SK-N-SH treated with all-trans-retinoic acid at 6 μM for 48 hours (cell line): ENCODE data around the gene PTPRN2.

ENCODE experiments used
- ATAC-seq: fragments of 200-7000 bp; cut with Tn5 transposase; 3 replicates; pipeline ENCODE4 v1.9.1; 2020; ENCODE audit warnings: mild to moderate bottlenecking, moderate library complexity
- ARNTL ChIP-seq: fragments of 450-650 bp; formaldehyde crosslinking; IDR thresholded peaks from 2 replicates; pipeline ENCODE4 v1.5.0; 2020; ENCODE audit warnings: low read depth, mild to moderate bottlenecking, moderate library complexity, borderline replicate concordance
- BACH2 ChIP-seq: fragments of 250-450 bp; sonication (Bioruptor Pico); IDR thresholded peaks from 2 replicates; pipeline ENCODE4 v1.9.0; 2021; ENCODE audit warnings: mild to moderate bottlenecking, borderline replicate concordance
- CSDC2 ChIP-seq: fragments of 250-450 bp; sonication (Bioruptor Pico); IDR thresholded peaks from 2 replicates; pipeline ENCODE4 v1.5.0; 2020; ENCODE audit warnings: mild to moderate bottlenecking, moderate library complexity
- ESRRG ChIP-seq: fragments of 250-450 bp; sonication (Bioruptor Pico); IDR thresholded peaks from 2 replicates; pipeline ENCODE4 v1.6.1; 2021; ENCODE audit warnings: mild to moderate bottlenecking
- GLIS3 ChIP-seq: fragments of 250-450 bp; sonication (Bioruptor Pico); IDR thresholded peaks from 2 replicates; pipeline ENCODE4 v1.5.0; 2020; ENCODE audit warnings: mild to moderate bottlenecking, moderate library complexity
- ISL1 ChIP-seq: fragments of 250-450 bp; sonication (Bioruptor Pico); IDR thresholded peaks from 2 replicates; pipeline ENCODE4 v2.1.2; 2022; ENCODE audit warnings: mild to moderate bottlenecking, moderate library complexity
- OSR1 ChIP-seq: fragments of 250-450 bp; sonication (Bioruptor Pico); IDR thresholded peaks from 2 replicates; pipeline ENCODE4 v1.8.0; 2022; ENCODE audit warnings: moderate library complexity, mild to moderate bottlenecking, inconsistent platforms
- PPARA ChIP-seq: fragments of 250-450 bp; sonication (Bioruptor Pico); IDR thresholded peaks from 2 replicates; pipeline ENCODE4 v1.5.0; 2020; ENCODE audit warnings: mild to moderate bottlenecking, borderline replicate concordance
- RARB ChIP-seq: fragments of 250-450 bp; sonication (Bioruptor Pico); IDR thresholded peaks from 2 replicates; pipeline ENCODE4 v1.8.0; 2021; ENCODE audit warnings: mild to moderate bottlenecking, moderate library complexity
- SNAI2 ChIP-seq: fragments of 250-450 bp; sonication (Bioruptor Pico); IDR thresholded peaks from 2 replicates; pipeline ENCODE4 v1.5.0; 2020; ENCODE audit warnings: mild to moderate bottlenecking, moderate library complexity
- TCF4 ChIP-seq: fragments of 250-450 bp; sonication (Bioruptor Pico); IDR thresholded peaks from 2 replicates; pipeline ENCODE4 v1.8.0; 2021; ENCODE audit warnings: mild to moderate bottlenecking, moderate library complexity, borderline replicate concordance
- TOX ChIP-seq: fragments of 250-450 bp; sonication (Bioruptor Pico); IDR thresholded peaks from 2 replicates; pipeline ENCODE4 v1.8.0; 2021; ENCODE audit warnings: mild to moderate bottlenecking, moderate library complexity, borderline replicate concordance
- ZC3H10 ChIP-seq: fragments of 250-450 bp; sonication (Bioruptor Pico); IDR thresholded peaks from 2 replicates; pipeline ENCODE4 v1.5.1; 2021; ENCODE audit warnings: mild to moderate bottlenecking, moderate library complexity
- ZFP3 ChIP-seq: fragments of 250-450 bp; sonication (Bioruptor Pico); IDR thresholded peaks from 2 replicates; pipeline ENCODE4 v1.5.0; 2020; ENCODE audit warnings: mild to moderate bottlenecking, moderate library complexity
- ZFP30 ChIP-seq: fragments of 450-650 bp; formaldehyde crosslinking; IDR thresholded peaks from 2 replicates; pipeline ENCODE4 v1.5.0; 2022; ENCODE audit warnings: mild to moderate bottlenecking, moderate library complexity
- ZNF565 ChIP-seq: fragments of 450-650 bp; formaldehyde crosslinking; conservative IDR thresholded peaks from 2 replicates; pipeline ENCODE4 v1.5.0; 2020; ENCODE audit warnings: low read depth, mild to moderate bottlenecking, moderate library complexity
- ZNF70 ChIP-seq: fragments of 450-650 bp; formaldehyde crosslinking; IDR thresholded peaks from 2 replicates; pipeline ENCODE4 v1.5.0; 2020; ENCODE audit warnings: mild to moderate bottlenecking, moderate library complexity
- ZNF8 ChIP-seq: fragments of 450-650 bp; formaldehyde crosslinking; IDR thresholded peaks from 2 replicates; pipeline ENCODE4 v1.5.0; 2020; ENCODE audit warnings: mild to moderate bottlenecking, moderate library complexity
- TF ChIP-seq, protein P1 (sequence below): fragments of 250-450 bp; sonication (Bioruptor Pico); IDR thresholded peaks from 2 replicates; pipeline ENCODE4 v1.5.1; 2021; ENCODE audit warnings: mild to moderate bottlenecking, moderate library complexity
- TF ChIP-seq, protein P2 (sequence below): fragments of 250-450 bp; sonication (Bioruptor Pico); IDR thresholded peaks from 2 replicates; pipeline ENCODE4 v1.8.0; 2021; ENCODE audit warnings: low read depth, mild to moderate bottlenecking, moderate library complexity, borderline replicate concordance
- TF ChIP-seq, protein P3 (sequence below): fragments of 250-450 bp; sonication (Bioruptor Pico); IDR thresholded peaks from 2 replicates; pipeline ENCODE4 v1.5.1; 2020; ENCODE audit warnings: low read depth, mild to moderate bottlenecking, moderate library complexity

Gene PTPRN2

GRCh38 chr7:158612546-158612945 is 24.9 kb upstream of the PTPRN2 start:
- TF ChIP-seq CSDC2 (CRISPR knock-in tag) (no peak), SNAI2 (CRISPR knock-in tag) (no peak)
- no peak for ATAC-seq

DNA sequence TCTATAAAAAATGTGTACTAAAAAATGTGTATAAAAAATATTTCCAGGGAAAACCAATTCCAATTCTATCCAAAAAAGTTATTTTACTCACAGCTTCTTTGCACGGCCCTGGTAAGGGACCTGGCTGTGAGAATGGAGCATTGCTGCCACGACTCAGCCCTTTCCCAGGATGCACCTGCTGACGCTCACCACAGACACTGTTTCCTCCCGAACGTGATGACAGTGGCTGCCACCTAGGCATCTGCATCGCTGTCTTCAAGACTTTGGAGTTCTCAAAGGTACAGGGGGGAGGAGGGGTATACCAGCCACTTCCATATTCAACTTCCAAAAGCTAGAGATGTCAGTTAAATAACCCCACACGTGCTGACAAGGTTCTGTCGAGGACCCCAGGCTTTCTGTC is 23.9 kb upstream of the PTPRN2 start:
- ATAC-seq, result no peak
- no peak for TF ChIP-seq ESRRG (CRISPR knock-in tag)
- no peak for TF ChIP-seq RARB (CRISPR knock-in tag)
- TF ChIP-seq, protein P1, sequence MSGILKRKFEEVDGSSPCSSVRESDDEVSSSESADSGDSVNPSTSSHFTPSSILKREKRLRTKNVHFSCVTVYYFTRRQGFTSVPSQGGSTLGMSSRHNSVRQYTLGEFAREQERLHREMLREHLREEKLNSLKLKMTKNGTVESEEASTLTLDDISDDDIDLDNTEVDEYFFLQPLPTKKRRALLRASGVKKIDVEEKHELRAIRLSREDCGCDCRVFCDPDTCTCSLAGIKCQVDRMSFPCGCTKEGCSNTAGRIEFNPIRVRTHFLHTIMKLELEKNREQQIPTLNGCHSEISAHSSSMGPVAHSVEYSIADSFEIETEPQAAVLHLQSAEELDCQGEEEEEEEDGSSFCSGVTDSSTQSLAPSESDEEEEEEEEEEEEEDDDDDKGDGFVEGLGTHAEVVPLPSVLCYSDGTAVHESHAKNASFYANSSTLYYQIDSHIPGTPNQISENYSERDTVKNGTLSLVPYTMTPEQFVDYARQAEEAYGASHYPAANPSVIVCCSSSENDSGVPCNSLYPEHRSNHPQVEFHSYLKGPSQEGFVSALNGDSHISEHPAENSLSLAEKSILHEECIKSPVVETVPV (CRISPR knock-in tag), result no peak
- TF ChIP-seq CSDC2 (CRISPR knock-in tag), result no peak
- TF ChIP-seq, protein P2, sequence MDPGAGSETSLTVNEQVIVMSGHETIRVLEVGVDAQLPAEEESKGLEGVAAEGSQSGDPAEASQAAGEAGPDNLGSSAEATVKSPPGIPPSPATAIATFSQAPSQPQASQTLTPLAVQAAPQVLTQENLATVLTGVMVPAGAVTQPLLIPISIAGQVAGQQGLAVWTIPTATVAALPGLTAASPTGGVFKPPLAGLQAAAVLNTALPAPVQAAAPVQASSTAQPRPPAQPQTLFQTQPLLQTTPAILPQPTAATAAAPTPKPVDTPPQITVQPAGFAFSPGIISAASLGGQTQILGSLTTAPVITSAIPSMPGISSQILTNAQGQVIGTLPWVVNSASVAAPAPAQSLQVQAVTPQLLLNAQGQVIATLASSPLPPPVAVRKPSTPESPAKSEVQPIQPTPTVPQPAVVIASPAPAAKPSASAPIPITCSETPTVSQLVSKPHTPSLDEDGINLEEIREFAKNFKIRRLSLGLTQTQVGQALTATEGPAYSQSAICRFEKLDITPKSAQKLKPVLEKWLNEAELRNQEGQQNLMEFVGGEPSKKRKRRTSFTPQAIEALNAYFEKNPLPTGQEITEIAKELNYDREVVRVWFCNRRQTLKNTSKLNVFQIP, result no peak

DNA sequence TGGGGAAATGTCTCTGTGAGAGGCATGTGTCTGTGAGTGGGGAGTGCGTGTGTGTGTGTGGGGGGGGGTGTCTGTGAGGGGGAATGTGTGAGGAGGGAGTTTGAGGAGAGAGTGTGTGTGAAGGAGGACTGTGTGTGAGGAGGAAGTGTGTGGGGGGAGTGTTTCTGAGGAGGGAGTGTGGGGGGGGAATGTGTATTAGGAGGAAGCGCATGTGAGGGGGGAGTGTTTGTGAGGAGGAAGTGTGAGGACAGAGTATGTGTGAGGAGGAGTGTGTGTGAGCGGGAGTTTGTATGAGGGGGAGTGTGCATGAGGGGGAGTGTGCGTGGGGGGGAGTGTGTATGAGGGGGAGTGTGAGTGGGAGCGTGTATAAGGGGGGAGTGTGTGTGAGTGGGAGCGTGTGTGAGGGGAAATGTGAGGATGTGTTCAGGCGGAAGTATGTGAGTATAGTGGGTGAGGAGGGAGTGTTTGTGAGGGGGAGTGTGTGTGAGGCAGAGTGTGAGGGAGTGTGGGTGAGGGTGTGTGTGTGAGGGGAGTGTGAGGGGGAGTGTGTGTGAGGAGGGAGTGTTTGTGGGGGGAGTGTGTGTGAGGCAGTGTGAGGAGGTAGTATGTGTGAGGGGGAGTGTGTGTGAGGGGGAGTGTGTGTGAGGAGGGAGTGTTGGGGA is 21.8 kb upstream of the PTPRN2 start:
- TF ChIP-seq SNAI2 (CRISPR knock-in tag) (no peak), ISL1 (no peak), PPARA (CRISPR knock-in tag) (no peak), ZNF565 (CRISPR knock-in tag) (no peak), ARNTL (CRISPR knock-in tag) (no peak), BACH2 (CRISPR knock-in tag) (no peak)
- TF ChIP-seq, all 23 proteins: peak for 0
- ATAC-seq, result no peak

DNA sequence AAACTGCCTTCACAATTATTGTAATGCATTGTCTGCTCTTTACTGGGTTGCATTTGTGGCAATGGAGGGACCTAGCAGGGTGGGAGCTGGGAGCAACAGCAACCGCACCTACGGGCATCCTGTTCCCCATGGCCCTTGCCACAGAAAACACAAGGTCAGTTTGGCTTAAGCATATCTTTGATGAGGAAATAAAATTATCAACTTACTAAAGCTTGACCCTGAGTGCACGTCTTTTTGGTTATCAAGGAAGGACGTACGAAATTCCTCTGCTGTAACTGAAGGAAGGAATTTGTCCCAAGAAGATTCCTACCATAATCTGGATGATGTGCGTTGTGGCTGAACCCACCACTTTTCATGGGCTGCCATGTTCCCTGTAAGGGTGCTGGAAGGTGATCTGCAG is 19.9 kb upstream of the PTPRN2 start:
- ATAC-seq, result no peak
- TF ChIP-seq ZNF70 (CRISPR knock-in tag) (no peak), GLIS3 (CRISPR knock-in tag) (no peak), TCF4 (CRISPR knock-in tag) (no peak), SNAI2 (CRISPR knock-in tag) (no peak), ZNF565 (CRISPR knock-in tag) (no peak), ARNTL (CRISPR knock-in tag) (no peak), ZFP3 (CRISPR knock-in tag) (no peak), ZFP30 (no peak), CSDC2 (CRISPR knock-in tag) (no peak)
- TF ChIP-seq, protein P3, sequence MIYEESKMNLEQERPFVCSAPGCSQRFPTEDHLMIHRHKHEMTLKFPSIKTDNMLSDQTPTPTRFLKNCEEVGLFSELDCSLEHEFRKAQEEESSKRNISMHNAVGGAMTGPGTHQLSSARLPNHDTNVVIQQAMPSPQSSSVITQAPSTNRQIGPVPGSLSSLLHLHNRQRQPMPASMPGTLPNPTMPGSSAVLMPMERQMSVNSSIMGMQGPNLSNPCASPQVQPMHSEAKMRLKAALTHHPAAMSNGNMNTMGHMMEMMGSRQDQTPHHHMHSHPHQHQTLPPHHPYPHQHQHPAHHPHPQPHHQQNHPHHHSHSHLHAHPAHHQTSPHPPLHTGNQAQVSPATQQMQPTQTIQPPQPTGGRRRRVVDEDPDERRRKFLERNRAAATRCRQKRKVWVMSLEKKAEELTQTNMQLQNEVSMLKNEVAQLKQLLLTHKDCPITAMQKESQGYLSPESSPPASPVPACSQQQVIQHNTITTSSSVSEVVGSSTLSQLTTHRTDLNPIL (CRISPR knock-in tag), result no peak

DNA sequence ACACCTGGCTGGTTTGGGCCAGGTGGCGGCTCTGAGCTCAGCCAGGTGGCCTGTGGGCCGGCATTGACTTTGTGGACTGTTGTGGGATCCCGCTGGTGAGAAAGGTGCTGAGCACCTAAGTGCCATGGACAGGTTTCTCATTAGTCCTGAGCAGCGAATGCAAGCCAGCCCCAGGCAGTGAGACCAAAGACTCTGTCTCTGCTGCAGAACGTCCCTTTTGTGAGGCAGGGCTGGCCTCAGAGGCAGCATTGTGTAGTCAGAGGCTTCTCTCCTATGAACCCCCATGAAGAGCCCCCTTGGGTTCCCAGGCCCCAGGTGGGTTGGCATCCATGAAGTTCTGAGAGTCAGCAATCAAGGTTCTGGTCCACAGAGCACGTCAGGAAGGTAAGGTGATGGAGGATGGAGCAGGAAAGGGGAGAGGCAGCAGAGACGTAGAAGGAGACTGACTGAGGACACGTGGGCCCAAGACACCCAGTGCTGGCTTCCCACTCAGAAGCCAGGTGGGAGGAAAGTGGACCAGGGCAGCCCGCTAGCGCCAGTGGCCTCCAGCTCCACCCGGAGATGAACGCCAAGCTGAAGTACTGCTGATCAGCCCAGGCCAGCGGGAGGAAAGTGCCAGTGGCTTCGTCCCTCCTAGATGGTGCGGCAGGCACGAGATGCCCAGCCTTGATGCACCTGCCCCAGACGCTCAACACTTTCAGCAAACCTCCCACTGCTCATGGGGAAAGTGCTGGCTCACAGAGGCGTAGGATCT is 19.2 kb upstream of the PTPRN2 start:
- no peak for ATAC-seq
- TF ChIP-seq SNAI2 (CRISPR knock-in tag) (no peak), GLIS3 (CRISPR knock-in tag) (no peak), TOX (CRISPR knock-in tag) (no peak), PPARA (CRISPR knock-in tag) (no peak), TCF4 (CRISPR knock-in tag) (no peak), ZC3H10 (CRISPR knock-in tag) (no peak), ZNF565 (CRISPR knock-in tag) (no peak), RARB (CRISPR knock-in tag) (no peak), ESRRG (CRISPR knock-in tag) (no peak), BACH2 (CRISPR knock-in tag) (no peak), ISL1 (no peak), CSDC2 (CRISPR knock-in tag) (no peak), OSR1 (CRISPR knock-in tag) (no peak), ZNF8 (CRISPR knock-in tag) (no peak), ZFP3 (CRISPR knock-in tag) (no peak)
- TF ChIP-seq, protein P2, result no peak
